SK-N-SH treated with all-trans-retinoic acid at 6 μM for 48 hours (cell line): ENCODE measurements around the gene RTF1.
A peak's percentile ranks its signal among the peaks of the same experiment; 100 is the strongest.

Experiments used
- ATAC-seq: fragments of 200-7000 bp; cut with Tn5 transposase; 3 replicates; pipeline ENCODE4 v1.9.1; 2020; ENCODE audit warnings: mild to moderate bottlenecking, moderate library complexity
- BACH2 ChIP-seq: fragments of 250-450 bp; sonication (Bioruptor Pico); IDR thresholded peaks from 2 replicates; pipeline ENCODE4 v1.9.0; 2021; ENCODE audit warnings: mild to moderate bottlenecking, borderline replicate concordance
- CREB5 ChIP-seq: fragments of 250-450 bp; sonication (Bioruptor Pico); IDR thresholded peaks from 2 replicates; pipeline ENCODE4 v1.5.1; 2020; ENCODE audit warnings: low read depth, mild to moderate bottlenecking, moderate library complexity
- CSDC2 ChIP-seq: fragments of 250-450 bp; sonication (Bioruptor Pico); IDR thresholded peaks from 2 replicates; pipeline ENCODE4 v1.5.0; 2020; ENCODE audit warnings: mild to moderate bottlenecking, moderate library complexity
- CSRNP3 ChIP-seq: fragments of 250-450 bp; sonication (Bioruptor Pico); IDR thresholded peaks from 2 replicates; pipeline ENCODE4 v1.5.1; 2021; ENCODE audit warnings: mild to moderate bottlenecking, moderate library complexity
- GLIS3 ChIP-seq: fragments of 250-450 bp; sonication (Bioruptor Pico); IDR thresholded peaks from 2 replicates; pipeline ENCODE4 v1.5.0; 2020; ENCODE audit warnings: mild to moderate bottlenecking, moderate library complexity
- ISL1 ChIP-seq: fragments of 250-450 bp; sonication (Bioruptor Pico); IDR thresholded peaks from 2 replicates; pipeline ENCODE4 v2.1.2; 2022; ENCODE audit warnings: mild to moderate bottlenecking, moderate library complexity
- OSR1 ChIP-seq: fragments of 250-450 bp; sonication (Bioruptor Pico); IDR thresholded peaks from 2 replicates; pipeline ENCODE4 v1.8.0; 2022; ENCODE audit warnings: moderate library complexity, mild to moderate bottlenecking, inconsistent platforms
- PATZ1 ChIP-seq: fragments of 250-450 bp; sonication (Bioruptor Pico); IDR thresholded peaks from 2 replicates; pipeline ENCODE4 v1.8.0; 2020; ENCODE audit warnings: mild to moderate bottlenecking, moderate library complexity, borderline replicate concordance
- POU6F1 ChIP-seq: fragments of 250-450 bp; sonication (Bioruptor Pico); IDR thresholded peaks from 2 replicates; pipeline ENCODE4 v1.8.0; 2021; ENCODE audit warnings: low read depth, mild to moderate bottlenecking, moderate library complexity, borderline replicate concordance
- PPARA ChIP-seq: fragments of 250-450 bp; sonication (Bioruptor Pico); IDR thresholded peaks from 2 replicates; pipeline ENCODE4 v1.5.0; 2020; ENCODE audit warnings: mild to moderate bottlenecking, borderline replicate concordance
- SNAI2 ChIP-seq: fragments of 250-450 bp; sonication (Bioruptor Pico); IDR thresholded peaks from 2 replicates; pipeline ENCODE4 v1.5.0; 2020; ENCODE audit warnings: mild to moderate bottlenecking, moderate library complexity
- TCF4 ChIP-seq: fragments of 250-450 bp; sonication (Bioruptor Pico); IDR thresholded peaks from 2 replicates; pipeline ENCODE4 v1.8.0; 2021; ENCODE audit warnings: mild to moderate bottlenecking, moderate library complexity, borderline replicate concordance
- TOX ChIP-seq: fragments of 250-450 bp; sonication (Bioruptor Pico); IDR thresholded peaks from 2 replicates; pipeline ENCODE4 v1.8.0; 2021; ENCODE audit warnings: mild to moderate bottlenecking, moderate library complexity, borderline replicate concordance
- TSHZ2 ChIP-seq: fragments of 250-450 bp; sonication (Bioruptor Pico); IDR thresholded peaks from 2 replicates; pipeline ENCODE4 v1.5.0; 2020; ENCODE audit warnings: mild to moderate bottlenecking, moderate library complexity
- ZC3H10 ChIP-seq: fragments of 250-450 bp; sonication (Bioruptor Pico); IDR thresholded peaks from 2 replicates; pipeline ENCODE4 v1.5.1; 2021; ENCODE audit warnings: mild to moderate bottlenecking, moderate library complexity
- ZFP3 ChIP-seq: fragments of 250-450 bp; sonication (Bioruptor Pico); IDR thresholded peaks from 2 replicates; pipeline ENCODE4 v1.5.0; 2020; ENCODE audit warnings: mild to moderate bottlenecking, moderate library complexity
- ZFP30 ChIP-seq: fragments of 450-650 bp; formaldehyde crosslinking; IDR thresholded peaks from 2 replicates; pipeline ENCODE4 v1.5.0; 2022; ENCODE audit warnings: mild to moderate bottlenecking, moderate library complexity
- ZNF565 ChIP-seq: fragments of 450-650 bp; formaldehyde crosslinking; conservative IDR thresholded peaks from 2 replicates; pipeline ENCODE4 v1.5.0; 2020; ENCODE audit warnings: low read depth, mild to moderate bottlenecking, moderate library complexity
- ZNF70 ChIP-seq: fragments of 450-650 bp; formaldehyde crosslinking; IDR thresholded peaks from 2 replicates; pipeline ENCODE4 v1.5.0; 2020; ENCODE audit warnings: mild to moderate bottlenecking, moderate library complexity

Gene RTF1

GRCh38 chr15:41416128-41416741 is 660 bp upstream of the RTF1 start:
- TF ChIP-seq PPARA (CRISPR knock-in tag) (no peak), POU6F1 (CRISPR knock-in tag) (no peak), BACH2 (CRISPR knock-in tag) (no peak), ISL1 (CRISPR knock-in tag) (no peak), GLIS3 (CRISPR knock-in tag) (no peak), ZFP30 (no peak), TOX (CRISPR knock-in tag) (no peak), ZNF565 (no peak), ZFP3 (CRISPR knock-in tag) (no peak), TCF4 (CRISPR knock-in tag) (no peak), TSHZ2 (no peak), PATZ1 (no peak), CREB5 (CRISPR knock-in tag) (no peak), SNAI2 (CRISPR knock-in tag) (no peak), CSDC2 (CRISPR knock-in tag) (no peak), ZC3H10 (CRISPR knock-in tag) (no peak), ZNF70 (CRISPR knock-in tag) (no peak)
- TF ChIP-seq, all 23 proteins: peak for 0
- peak; percentile 49 for ATAC-seq

- ATAC-seq, result peak; percentile 62
- TF ChIP-seq ZFP3 (CRISPR knock-in tag), result no peak
- no peak for TF ChIP-seq CSRNP3
- TF ChIP-seq PPARA (CRISPR knock-in tag), result no peak
- TF ChIP-seq OSR1, result no peak
- no peak for TF ChIP-seq TSHZ2
- no peak for TF ChIP-seq ZC3H10 (CRISPR knock-in tag)
Observed at GRCh38 chr15:41417418-41418195, 712 bp downstream of the RTF1 start.
